SH-SY5Y (cell line): ENCODE measurements around the gene DLEC1.

Experiments
- GATA2 ChIP-seq: IDR thresholded peaks from 2 replicates; pipeline ENCODE4 v1.6.1; 2011; ENCODE audit warnings: mild to moderate bottlenecking, low read depth, low read length
- GATA3 ChIP-seq: IDR thresholded peaks from 2 replicates; pipeline ENCODE4 v1.6.1; 2011; ENCODE audit warnings: low read depth, mild to moderate bottlenecking, low read length, moderate library complexity

- TF ChIP-seq GATA3 (no peak), GATA2 (no peak)
Observed at GRCh38 chr3:38158472-38158871, 119.5 kb downstream of the DLEC1 start.
